HEK293 (cell line): ENCODE data around the gene OGFOD3.

Experiments used
- CTCF ChIA-PET: fragments of 350-600 bp; formaldehyde crosslinking; extraction: SDS; loops from one replicate; lab custom pipeline; 2021; ENCODE audit warnings: antibody characterized with exemption; lab: Yijun Ruan, JAX
- POLR2A ChIA-PET: fragments of 300-600 bp; formaldehyde crosslinking; extraction: SDS; loops from one replicate; lab custom pipeline; 2020; ENCODE audit warnings: antibody characterized with exemption, inconsistent platforms; lab: Yijun Ruan, JAX
- H3K27ac ChIP-seq: fragments of 200-500 bp; sonication (Bioruptor generic); 2 replicates; pipeline ENCODE4 v1.5.1; 2014; ENCODE audit warnings: low read depth, low read length, control low read depth, inconsistent platforms; ENCODE audit errors: extremely low read depth
- H3K36me3 ChIP-seq, 2 experiments: fragments of 200-500 bp in 1 of 2; sonication (Bioruptor generic) in 1 of 2; 1 replicate in 1 of 2; 2 replicates in 1 of 2; pipeline ENCODE4 v1.5.1; 2014 to 2017; ENCODE audit warnings: inconsistent platforms in 2 of 2, low read length in 2 of 2; ENCODE audit not compliant: control insufficient read depth in 2 of 2, insufficient read depth in 1 of 2
- H3K4me1 ChIP-seq: fragments of 200-500 bp; sonication (Bioruptor generic); 2 replicates; pipeline ENCODE4 v1.5.1; 2014; ENCODE audit warnings: mild to moderate bottlenecking, low read length, inconsistent platforms; ENCODE audit not compliant: control insufficient read depth, insufficient read depth
- H3K4me3 ChIP-seq: 2 replicates; pipeline ENCODE4 v1.5.1; 2011; ENCODE audit warnings: low read depth, mild to moderate bottlenecking, control low read depth, low read length, moderate library complexity
- H3K9me3 ChIP-seq: fragments of 200-500 bp; sonication (Bioruptor generic); 2 replicates; pipeline ENCODE4 v1.5.1; 2014; ENCODE audit warnings: low read depth, low read length, inconsistent platforms; ENCODE audit not compliant: control insufficient read depth, insufficient read depth
- CTCF ChIP-seq: fragments of 450-650 bp; formaldehyde crosslinking; IDR thresholded peaks from 2 replicates; pipeline ENCODE4 v1.5.1; 2016; ENCODE audit warnings: missing biosample characterization, missing genetic modification characterization
- GLIS2 ChIP-seq: fragments of 450-650 bp; formaldehyde crosslinking; IDR thresholded peaks from 2 replicates; pipeline ENCODE4 v1.5.1; 2016; ENCODE audit warnings: missing biosample characterization, missing genetic modification characterization
- KLF1 ChIP-seq: fragments of 450-650 bp; formaldehyde crosslinking; IDR thresholded peaks from 2 replicates; pipeline ENCODE4 v1.5.1; 2016; ENCODE audit warnings: missing biosample characterization, missing genetic modification characterization
- KLF8 ChIP-seq: fragments of 450-650 bp; formaldehyde crosslinking; IDR thresholded peaks from 2 replicates; pipeline ENCODE4 v1.5.1; 2016; ENCODE audit warnings: missing biosample characterization, missing genetic modification characterization
- KLF9 ChIP-seq: fragments of 450-650 bp; formaldehyde crosslinking; IDR thresholded peaks from 2 replicates; pipeline ENCODE4 v1.5.1; 2016; ENCODE audit warnings: missing biosample characterization, missing genetic modification characterization, low read depth
- SALL2 ChIP-seq: fragments of 450-650 bp; formaldehyde crosslinking; IDR thresholded peaks from 2 replicates; pipeline ENCODE4 v1.5.0; 2017; ENCODE audit warnings: missing biosample characterization, mild to moderate bottlenecking, missing genetic modification characterization, borderline replicate concordance
- SCRT2 ChIP-seq: fragments of 450-650 bp; formaldehyde crosslinking; IDR thresholded peaks from 2 replicates; pipeline ENCODE4 v1.5.1; 2016; ENCODE audit warnings: missing biosample characterization, missing genetic modification characterization
- TRIM28 ChIP-seq: IDR thresholded peaks from 2 replicates; pipeline ENCODE4 v1.6.1; 2011; ENCODE audit warnings: low read length, control low read depth, borderline replicate concordance
- TSHZ1 ChIP-seq: fragments of 450-650 bp; formaldehyde crosslinking; IDR thresholded peaks from 2 replicates; pipeline ENCODE4 v1.5.1; 2016; ENCODE audit warnings: missing biosample characterization, missing genetic modification characterization, borderline replicate concordance
- ZBTB11 ChIP-seq: fragments of 450-650 bp; formaldehyde crosslinking; conservative IDR thresholded peaks from 2 replicates; pipeline ENCODE4 v1.5.1; 2016; ENCODE audit warnings: low read depth, missing biosample characterization, missing genetic modification characterization
- ZBTB26 ChIP-seq: fragments of 450-650 bp; formaldehyde crosslinking; optimal IDR thresholded peaks from 2 replicates; pipeline ENCODE3; 2016; ENCODE audit warnings: missing biosample characterization, mild to moderate bottlenecking, missing genetic modification characterization
- ZBTB44 ChIP-seq: fragments of 450-650 bp; IDR thresholded peaks from 2 replicates; pipeline ENCODE4 v1.5.1; 2018; ENCODE audit warnings: missing biosample characterization, mild to moderate bottlenecking, missing genetic modification characterization
- ZNF112 ChIP-seq: fragments of 450-650 bp; formaldehyde crosslinking; IDR thresholded peaks from 2 replicates; pipeline ENCODE4 v1.5.0; 2017; ENCODE audit warnings: missing biosample characterization, missing genetic modification characterization
- ZNF354C ChIP-seq: fragments of 450-650 bp; formaldehyde crosslinking; IDR thresholded peaks from 2 replicates; pipeline ENCODE4 v1.5.1; 2016; ENCODE audit warnings: missing biosample characterization, missing genetic modification characterization, low read depth, borderline replicate concordance
- ZNF423 ChIP-seq: fragments of 450-650 bp; formaldehyde crosslinking; IDR thresholded peaks from 2 replicates; pipeline ENCODE4 v1.5.1; 2016; ENCODE audit warnings: missing biosample characterization, missing genetic modification characterization
- ZNF518A ChIP-seq: fragments of 450-650 bp; formaldehyde crosslinking; conservative IDR thresholded peaks from 2 replicates; pipeline ENCODE4 v1.5.1; 2016; ENCODE audit warnings: low read depth, missing biosample characterization, missing genetic modification characterization
- ZNF548 ChIP-seq: fragments of 450-650 bp; formaldehyde crosslinking; IDR thresholded peaks from 2 replicates; pipeline ENCODE4 v1.5.1; 2016; ENCODE audit warnings: missing biosample characterization, missing genetic modification characterization
- ZNF830 ChIP-seq: fragments of 450-650 bp; IDR thresholded peaks from 2 replicates; pipeline ENCODE4 v1.5.0; 2018; ENCODE audit warnings: missing biosample characterization, missing genetic modification characterization, low read depth, mild to moderate bottlenecking, moderate library complexity
- ZSCAN30 ChIP-seq: fragments of 450-650 bp; IDR thresholded peaks from 2 replicates; pipeline ENCODE4 v1.5.1; 2018; ENCODE audit warnings: missing biosample characterization, mild to moderate bottlenecking, missing genetic modification characterization, moderate library complexity

OGFOD3 gene

GRCh38 chr17:82388922-82389283, 29.5 kb downstream of the OGFOD3 start (continued):
- TF ChIP-seq TSHZ1 = no peak
- TF ChIP-seq ZNF112 (tag by site-specific recombination) = no peak
- TF ChIP-seq SALL2 (tag by site-specific recombination) = no peak
- no peak for TF ChIP-seq ZNF354C
- no peak for TF ChIP-seq GLIS2 (tag by site-specific recombination)

- no peak overlapping the region for H3K4me3 ChIP-seq
- no peak overlapping the region for H3K27ac ChIP-seq
- peaks cover 0 to 16% of the 10 kb centered on the region in 2 experiments; a peak in 1 of 3 replicates for H3K36me3 ChIP-seq
- H3K4me1 ChIP-seq = no peaks in the 10 kb centered on the region
- POLR2A ChIA-PET = no interaction called here
- H3K9me3 ChIP-seq = no peaks in the 10 kb centered on the region
- CTCF ChIA-PET = no interaction called here
- peak; percentile 53; the same call in 1 of the 2 replicates for TF ChIP-seq KLF1 (tag by site-specific recombination)
- no peak for TF ChIP-seq KLF8 (tag by site-specific recombination)
- TF ChIP-seq ZBTB44 (tag by site-specific recombination) = no peak
- no peak for TF ChIP-seq ZNF830 (tag by site-specific recombination)
- no peak for TF ChIP-seq ZBTB11 (tag by site-specific recombination)
- no peak for TF ChIP-seq ZNF548 (tag by site-specific recombination)
- TF ChIP-seq CTCF (tag by site-specific recombination) = 0 out of 2 replicates have a peak, but pooled peaks have one; percentile 28
- TF ChIP-seq ZSCAN30 (tag by site-specific recombination) = no peak
- peak; percentile 66 for TF ChIP-seq KLF9 (tag by site-specific recombination)
- TF ChIP-seq TRIM28 = no peak
- no peak for TF ChIP-seq SALL2 (tag by site-specific recombination)
- TF ChIP-seq SCRT2 (tag by site-specific recombination) = no peak
- TF ChIP-seq ZNF423 (tag by site-specific recombination) = no peak
- TF ChIP-seq ZNF518A (tag by site-specific recombination) = no peak
- TF ChIP-seq ZBTB26 = no peak
Measured at GRCh38 chr17:82388223-82388921, 30.0 kb downstream of the OGFOD3 start.
